ENCODE results near the gene LDLR.
"Not testable (repeated sequence)": the region's sequence is repeated elsewhere in the genome, so short reads cannot be mapped to it uniquely, and the experiment has no call there.

The LDLR gene

GRCh38 chr19:11176466-11177193, 87.4 kb downstream of the LDLR start:
- no peak for TF ChIP-seq CTCF (IDR thresholded peaks at IDR 0.05; ENCODE audit: low read depth, low read length)
- H3K4me3 ChIP-seq (ENCODE audit: low read depth, low read length), result no peak overlapping the region

GRCh38 chr19:11177592-11177991, 88.3 kb downstream of the LDLR start:
- TF ChIP-seq CTCF (IDR thresholded peaks at IDR 0.05; ENCODE audit: low read depth, low read length), result no peak

GRCh38 chr19:11179145-11179465, 89.8 kb downstream of the LDLR start:
- H3K4me3 ChIP-seq (ENCODE audit: low read depth, low read length), result not testable (repeated sequence)

More at GRCh38 chr19:11177592-11177991, 88.3 kb downstream of the LDLR start:
- no peak overlapping the region for H3K4me3 ChIP-seq (ENCODE audit: low read depth, low read length)

- no peak overlapping the region for H3K4me3 ChIP-seq (ENCODE audit: low read depth, low read length)
- TF ChIP-seq CTCF (IDR thresholded peaks at IDR 0.05; ENCODE audit: low read depth, low read length), result no peak
Observed at GRCh38 chr19:11179716-11180297, 90.5 kb downstream of the LDLR start.

- no peak for TF ChIP-seq CTCF (IDR thresholded peaks at IDR 0.05; ENCODE audit: low read depth, low read length)
- no peak overlapping the region for H3K4me3 ChIP-seq (ENCODE audit: low read depth, low read length)
Observed at GRCh38 chr19:11180346-11180745, 91.1 kb downstream of the LDLR start.

GRCh38 chr19:11180975-11181374, 91.7 kb downstream of the LDLR start:
- not testable (repeated sequence) for H3K4me3 ChIP-seq (ENCODE audit: low read depth, low read length)

GRCh38 chr19:11181488-11181887, 92.2 kb downstream of the LDLR start:
- TF ChIP-seq CTCF (IDR thresholded peaks at IDR 0.05; ENCODE audit: low read depth, low read length), result no peak
- no peak overlapping the region for H3K4me3 ChIP-seq (ENCODE audit: low read depth, low read length)
